Activated CD4-positive, alpha-beta T cell treated with anti-CD3 and anti-CD28 coated beads, Interleukin-2, amount 50 U/mL, for 16 hours (primary cell): ENCODE measurements around the gene EXOC2.

Experiments
- DNase-seq: peaks from one replicate; pipeline ENCODE4 v3.0.0-alpha.2; 2020

The EXOC2 gene

GRCh38 chr6:492816-493414, 200.0 kb downstream of the EXOC2 start:
- DNase-seq = no peak

- no peak for DNase-seq
Measured at GRCh38 chr6:492178-492577, 200.8 kb downstream of the EXOC2 start.

- peak; percentile 82 for DNase-seq
Measured at GRCh38 chr6:491233-491632, 201.7 kb downstream of the EXOC2 start.

- DNase-seq = peak; percentile 74
Measured at GRCh38 chr6:490251-491037, 202.5 kb downstream of the EXOC2 start.

- no peak for DNase-seq
Measured at GRCh38 chr6:489762-490161, 203.2 kb downstream of the EXOC2 start.

- no peak for DNase-seq
Measured at GRCh38 chr6:489001-489400, 203.9 kb downstream of the EXOC2 start.

- DNase-seq = no peak
Measured at GRCh38 chr6:487956-488355, 205.0 kb downstream of the EXOC2 start.

GRCh38 chr6:485655-486170, 207.2 kb downstream of the EXOC2 start:
- no peak for DNase-seq

GRCh38 chr6:484746-485145, 208.2 kb downstream of the EXOC2 start:
- DNase-seq = no peak

GRCh38 chr6:484086-484745, 208.7 kb downstream of the EXOC2 start:
- peak; percentile 90 for DNase-seq

GRCh38 chr6:475314-475713, 217.6 kb downstream of the EXOC2 start:
- DNase-seq = no peak

- DNase-seq = peak; percentile 88
Measured at GRCh38 chr6:474453-475185, 218.3 kb downstream of the EXOC2 start.

GRCh38 chr6:473768-474452, 219.0 kb downstream of the EXOC2 start:
- DNase-seq = no peak

- DNase-seq = no peak
Measured at GRCh38 chr6:473356-473755, 219.6 kb downstream of the EXOC2 start.

GRCh38 chr6:470901-471448, 222.0 kb downstream of the EXOC2 start:
- no peak for DNase-seq

GRCh38 chr6:470051-470900, 222.7 kb downstream of the EXOC2 start:
- no peak for DNase-seq

GRCh38 chr6:467671-468082, 225.3 kb downstream of the EXOC2 start:
- peak; percentile 87 for DNase-seq

GRCh38 chr6:467111-467510, 225.8 kb downstream of the EXOC2 start:
- no peak for DNase-seq

- DNase-seq = no peak
Measured at GRCh38 chr6:466564-466963, 226.4 kb downstream of the EXOC2 start.

GRCh38 chr6:465531-466348, 227.2 kb downstream of the EXOC2 start:
- no peak for DNase-seq
